Right cardiac atrium (tissue), 5 donors: ENCODE measurements around the gene GAS1. TPM values are rescaled to one million over a fixed set of nuclear protein-coding genes. Genes with fewer than 3 reads are reported as not detected.
A peak's percentile ranks its signal among the peaks of the same experiment; 100 is the strongest.

ENCODE experiments used
- ATAC-seq, 2 donors: fragments of 200-7000 bp; cut with Tn5 transposase; one replicate each; pipeline versions ENCODE4 v1.8.0 to v1.9.1; 2020; ENCODE audit warnings: moderate library complexity in 2 of 2, mild to moderate bottlenecking in 1 of 2
- DNase-seq, 3 donors: peaks; one replicate each; pipeline ENCODE4 v3.0.0-alpha.2; 2020
- H3K27ac ChIP-seq: one replicate; pipeline ENCODE4 v1.5.1; 2013; ENCODE audit warnings: mild to moderate bottlenecking, low read length, control low read depth, moderate library complexity
- H3K27me3 ChIP-seq: one replicate; pipeline ENCODE4 v1.6.1; 2013; ENCODE audit not compliant: control insufficient read depth, insufficient read depth
- H3K4me1 ChIP-seq: one replicate; pipeline ENCODE4 v1.6.1; 2013; ENCODE audit warnings: low read length; ENCODE audit not compliant: control insufficient read depth, insufficient read depth
- H3K4me3 ChIP-seq: one replicate; pipeline ENCODE4 v1.5.1; 2013; ENCODE audit warnings: low read length, control low read depth
- H3K9me3 ChIP-seq: one replicate; pipeline ENCODE4 v1.6.1; 2013; ENCODE audit warnings: low read length; ENCODE audit not compliant: control insufficient read depth
- WGBS: extraction: QIAGEN DNeasy Blood & Tissue Kit; methylation state at CpG from one replicate; pipeline ENCODE4 v1.1.7; 2013; 5-methylcytosine and 5-hydroxymethylcytosine counted together
- intact Hi-C, 4 donors: fragments of 100-400 bp; cut with DNase I; formaldehyde crosslinking; loops; one replicate each; pipeline versions ENCODE4 v1.11.0 to v1.14.0; 2022 to 2023
- polyA plus RNA-seq: library from polyadenylated mRNA; stranded (reverse); fragments of 200-250 nt; gene quantifications from one replicate; pipeline ENCODE4 v1.2.3, GENCODE V29; 2013
- total RNA-seq, 4 donors: library from RNA; stranded (reverse); fragmentation: NEBNext Ultra II Directional; extraction: Animal tissue kit (Norgen Biotek cat#: 25700); gene quantifications; one replicate each; pipeline ENCODE4 v1.2.1, GENCODE V29; 2021
- donor health status: healthy with polysubstance abuse.
- donor health status: DM: no; HTN: yes; CAD: no.
- donor health status: DM: no; HTN: no; CAD: no.
- donor health status: DM: no; HTN: yes; CAD: no; lungs with severe emphysema.
- donor health status: DM: yes; HTN: yes; CAD: no.

Gene GAS1
- total and polyA plus RNA-seq, 5 donors = 16.6 to 44.8 (median 27.8) TPM

- peak overlapping the region; percentile 89 for H3K27ac ChIP-seq
- H3K27me3 ChIP-seq = no peaks in the 10 kb centered on the region
- H3K9me3 ChIP-seq = no peaks in the 10 kb centered on the region
- WGBS = 17% methylated on average over 27 of the region's 27 CpGs
- ATAC-seq = no peak
- no peaks in the 10 kb centered on the region for H3K4me1 ChIP-seq
- H3K4me3 ChIP-seq = peak overlapping the region; percentile 95
- peak in 1 of 3 donors; percentile 54 for DNase-seq
- intact Hi-C loops = loop anchor here in 2 of 4 donors (5.0 to 10.0 kb wide), 3 partner anchors 310 to 460 kb away; no protein-coding TSS in a partner anchor
Measured at GRCh38 chr9:86944796-86945727, 2.2 kb downstream of the GAS1 start.

GRCh38 chr9:86943201-86944113 lies 3.8 kb downstream of the GAS1 start:
- DNase-seq (peak in 2 of 3 donors; percentile 40 to 57), ATAC-seq (no peak)
- H3K4me1 ChIP-seq = no peaks in the 10 kb centered on the region
- H3K27ac ChIP-seq = no peak overlapping the region
- intact Hi-C loops = loop anchor here in 1 of 4 donors (10.0 kb wide), 2 partner anchors 309 to 459 kb away; no protein-coding TSS in a partner anchor
- H3K4me3 ChIP-seq = no peak overlapping the region
- WGBS = 39% methylated on average over 12 of the region's 12 CpGs
- H3K9me3 ChIP-seq = no peaks in the 10 kb centered on the region
- no peaks in the 10 kb centered on the region for H3K27me3 ChIP-seq

GRCh38 chr9:86942281-86943200 lies 4.8 kb downstream of the GAS1 start:
- H3K4me1 ChIP-seq = no peaks in the 10 kb centered on the region
- no peak overlapping the region for H3K4me3 ChIP-seq
- no peaks in the 10 kb centered on the region for H3K27me3 ChIP-seq
- no peak overlapping the region for H3K27ac ChIP-seq
- ATAC-seq (no peak), DNase-seq (no peak)
- 69% methylated on average over 10 of the region's 10 CpGs for WGBS
- H3K9me3 ChIP-seq = no peaks in the 10 kb centered on the region
- intact Hi-C loops = loop anchor here in 1 of 4 donors (10.0 kb wide), 2 partner anchors 308 to 458 kb away; no protein-coding TSS in a partner anchor

GRCh38 chr9:86941197-86941596 lies 6.1 kb downstream of the GAS1 start:
- no peak overlapping the region for H3K27ac ChIP-seq
- no peaks in the 10 kb centered on the region for H3K27me3 ChIP-seq
- H3K4me1 ChIP-seq = no peaks in the 10 kb centered on the region
- DNase-seq (no peak), ATAC-seq (no peak)
- H3K9me3 ChIP-seq = no peaks in the 10 kb centered on the region
- 83% methylated on average over 2 of the region's 2 CpGs for WGBS
- intact Hi-C loops = loop anchor here in 1 of 4 donors (10.0 kb wide), 2 partner anchors 306 to 456 kb away; no protein-coding TSS in a partner anchor
- no peak overlapping the region for H3K4me3 ChIP-seq

GRCh38 chr9:86940774-86941173 lies 6.5 kb downstream of the GAS1 start:
- ATAC-seq (no peak), DNase-seq (no peak)
- no peak overlapping the region for H3K27ac ChIP-seq
- no peaks in the 10 kb centered on the region for H3K9me3 ChIP-seq
- 39% methylated on average over 6 of the region's 6 CpGs for WGBS
- H3K27me3 ChIP-seq = no peaks in the 10 kb centered on the region
- H3K4me3 ChIP-seq = no peak overlapping the region
- intact Hi-C loops = loop anchor here in 1 of 4 donors (10.0 kb wide), 2 partner anchors 306 to 456 kb away; no protein-coding TSS in a partner anchor
- no peaks in the 10 kb centered on the region for H3K4me1 ChIP-seq

GRCh38 chr9:86939891-86940290 lies 7.4 kb downstream of the GAS1 start:
- Histone ChIP-seq H3K4me3 (no peak overlapping the region), H3K27me3 (no peaks in the 10 kb centered on the region), H3K4me1 (no peaks in the 10 kb centered on the region), H3K27ac (no peak overlapping the region), H3K9me3 (no peaks in the 10 kb centered on the region)
- intact Hi-C loops = loop anchor here in 1 of 4 donors (10.0 kb wide), 2 partner anchors 305 to 455 kb away; no protein-coding TSS in a partner anchor
- 82% methylated on average over 1 of the region's 1 CpG for WGBS
- DNase-seq (no peak), ATAC-seq (no peak)

GRCh38 chr9:86939321-86939720 lies 8.0 kb downstream of the GAS1 start:
- intact Hi-C loops = no loop called here
- H3K27me3 ChIP-seq = no peaks in the 10 kb centered on the region
- no peaks in the 10 kb centered on the region for H3K9me3 ChIP-seq
- H3K4me1 ChIP-seq = no peaks in the 10 kb centered on the region
- DNase-seq (no peak), ATAC-seq (no peak)
- H3K4me3 ChIP-seq = no peak overlapping the region
- 92% methylated on average over 5 of the region's 5 CpGs for WGBS
- no peak overlapping the region for H3K27ac ChIP-seq

GRCh38 chr9:86938780-86939179 lies 8.5 kb downstream of the GAS1 start:
- ATAC-seq (no peak), DNase-seq (no peak)
- H3K27ac ChIP-seq = no peak overlapping the region
- H3K27me3 ChIP-seq = no peaks in the 10 kb centered on the region
- H3K4me1 ChIP-seq = no peaks in the 10 kb centered on the region
- 77% methylated on average over 1 of the region's 1 CpG for WGBS
- no peak overlapping the region for H3K4me3 ChIP-seq
- intact Hi-C loops = no loop called here
- H3K9me3 ChIP-seq = no peaks in the 10 kb centered on the region

GRCh38 chr9:86926145-86926544 lies 21.2 kb downstream of the GAS1 start:
- intact Hi-C loops = no loop called here
- 90% methylated on average over 3 of the region's 3 CpGs for WGBS
- no peak for ATAC-seq
- Histone ChIP-seq H3K27me3 (no peaks in the 10 kb centered on the region), H3K4me3 (no peak overlapping the region), H3K27ac (no peak overlapping the region), H3K4me1 (no peaks in the 10 kb centered on the region), H3K9me3 (no peaks in the 10 kb centered on the region)
- DNase-seq = no peak

- Histone ChIP-seq H3K9me3 (no peaks in the 10 kb centered on the region), H3K4me3 (no peak overlapping the region), H3K27me3 (no peaks in the 10 kb centered on the region), H3K27ac (no peak overlapping the region), H3K4me1 (no peaks in the 10 kb centered on the region)
- no peak for DNase-seq
- intact Hi-C loops = no loop called here
- ATAC-seq = no peak
- 83% methylated on average over 1 of the region's 1 CpG for WGBS
Measured at GRCh38 chr9:86925686-86926085, 21.6 kb downstream of the GAS1 start.
